T-helper 22 cell (primary cell): Measurements from ENCODE around the gene LY86.
"Not testable (repeated sequence)": the region's sequence is repeated elsewhere in the genome, so short reads cannot be mapped to it uniquely, and the experiment has no call there.

Experiments used
- DNase-seq: peaks from one replicate; pipeline ENCODE4 v3.0.0-alpha.2; 2020; ENCODE audit warnings: low read depth

Gene LY86

DNA sequence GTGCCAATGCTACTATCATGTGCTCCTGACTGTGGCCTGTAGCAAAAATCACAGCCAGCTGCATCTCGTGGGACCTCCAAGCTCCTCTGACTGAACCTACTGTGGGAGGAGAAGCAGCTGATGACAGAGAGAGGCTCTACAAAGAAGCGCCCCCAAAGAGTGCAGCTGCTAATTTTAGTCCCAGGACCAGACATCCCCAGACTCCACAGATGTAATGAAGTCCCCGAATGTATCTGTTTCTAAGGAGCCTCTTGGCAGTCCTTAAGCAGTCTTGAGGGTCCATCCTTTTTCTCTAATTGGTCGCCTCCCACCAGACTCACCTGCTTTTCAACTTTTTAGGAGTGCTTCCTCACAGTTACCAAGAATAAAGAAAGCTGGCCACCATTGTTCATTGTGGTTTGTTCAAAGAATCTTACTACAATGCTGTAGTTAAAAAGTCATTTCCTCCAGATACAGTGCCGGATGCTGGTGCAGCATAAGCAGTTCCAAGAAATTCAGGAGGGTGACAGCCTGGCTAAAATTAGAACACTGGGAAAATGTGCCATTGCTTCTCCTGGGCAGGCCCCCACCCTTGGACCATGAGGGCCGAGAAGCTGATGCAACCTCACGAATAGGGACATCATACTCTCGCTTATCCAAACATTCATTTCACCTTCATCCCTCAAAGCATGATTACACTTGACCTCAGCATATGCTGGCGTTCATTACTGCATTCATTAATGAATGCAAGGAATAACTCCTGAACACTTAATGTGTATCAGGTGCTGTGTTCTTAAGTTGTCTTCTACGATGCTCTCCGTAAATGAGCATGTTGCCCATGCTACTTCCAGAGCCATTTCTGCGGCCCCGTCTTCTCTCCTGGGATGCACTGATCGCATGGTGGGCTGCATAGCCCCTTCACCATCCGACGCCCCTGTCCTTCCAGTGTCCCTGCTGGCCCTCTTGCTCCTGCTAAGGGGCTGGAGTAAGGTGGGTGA, 66.4 kb downstream of the LY86 start:
- no peak for DNase-seq

DNA sequence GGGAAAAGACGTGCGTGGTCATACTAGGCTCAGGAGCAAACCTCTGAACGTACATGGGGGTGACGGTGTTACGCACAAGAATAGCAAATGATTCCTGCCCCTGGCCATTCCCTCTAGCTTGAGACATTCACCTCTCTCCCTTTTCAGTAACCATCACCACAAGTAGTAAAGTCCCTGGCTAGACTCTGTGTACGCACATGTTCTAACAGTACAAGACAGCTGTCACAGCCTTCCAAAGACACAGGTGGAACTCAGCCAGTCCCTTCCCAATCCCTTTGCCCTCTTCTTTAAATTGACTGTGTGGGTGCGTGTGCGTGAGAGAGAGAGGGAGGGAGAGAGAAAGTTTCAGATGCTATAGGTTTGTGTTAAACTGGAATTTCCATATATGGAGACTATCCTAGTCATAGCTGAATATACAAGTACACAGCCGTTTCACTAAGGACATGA, 67.3 kb downstream of the LY86 start:
- DNase-seq = no peak

DNA sequence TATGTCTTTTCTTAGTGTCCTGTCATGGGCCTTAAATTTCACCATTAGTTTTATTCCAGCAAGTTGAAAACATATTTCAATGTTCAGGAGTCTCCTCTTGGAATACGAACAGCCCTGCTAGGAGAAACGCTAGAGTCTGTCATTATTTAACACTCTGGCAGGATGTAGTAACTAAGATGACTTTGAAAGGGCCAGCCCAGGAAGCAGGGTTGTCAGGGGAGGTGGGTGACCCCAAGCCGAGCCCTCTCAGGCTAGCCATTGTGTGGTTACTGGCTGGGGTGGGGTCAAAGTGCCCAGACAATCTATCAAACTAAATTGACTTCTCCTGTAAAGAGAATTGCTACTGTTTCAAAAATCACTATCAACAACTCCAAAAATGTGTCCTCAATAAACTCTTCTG, 67.8 kb downstream of the LY86 start:
- no peak for DNase-seq

DNA sequence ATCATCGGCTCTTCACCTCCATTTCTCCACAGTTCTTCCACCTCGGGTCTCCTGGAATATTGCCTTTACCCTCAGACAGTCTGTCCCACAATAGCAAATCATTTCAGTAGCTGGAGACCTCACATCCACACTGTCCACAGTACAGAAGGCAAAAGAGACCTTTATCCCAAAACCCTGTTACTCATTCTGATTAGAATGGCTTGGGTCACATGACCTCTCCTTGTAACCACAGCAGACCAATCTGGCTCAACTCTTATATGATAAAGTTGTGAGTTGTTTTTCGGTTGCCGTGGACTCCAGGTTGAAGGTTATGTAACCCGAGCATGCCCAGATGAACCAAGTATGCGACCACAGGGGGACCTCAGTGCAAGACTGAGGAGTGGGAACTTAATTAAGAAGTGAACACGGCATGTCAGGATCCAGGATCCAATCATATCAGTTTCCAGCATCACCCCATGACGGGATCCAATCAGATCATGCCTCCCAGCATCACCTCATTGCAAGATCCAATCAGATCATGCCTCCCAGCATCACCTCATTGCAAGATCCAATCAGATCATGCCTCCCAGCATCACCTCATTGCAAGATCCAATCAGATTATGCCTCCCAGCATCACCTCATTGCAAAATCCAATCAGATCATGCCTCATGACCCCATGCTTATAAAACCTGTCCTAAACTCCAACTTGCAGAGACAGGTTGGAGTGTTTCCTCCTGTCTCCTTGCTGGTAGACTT, 68.7 kb downstream of the LY86 start:
- no peak for DNase-seq

DNA sequence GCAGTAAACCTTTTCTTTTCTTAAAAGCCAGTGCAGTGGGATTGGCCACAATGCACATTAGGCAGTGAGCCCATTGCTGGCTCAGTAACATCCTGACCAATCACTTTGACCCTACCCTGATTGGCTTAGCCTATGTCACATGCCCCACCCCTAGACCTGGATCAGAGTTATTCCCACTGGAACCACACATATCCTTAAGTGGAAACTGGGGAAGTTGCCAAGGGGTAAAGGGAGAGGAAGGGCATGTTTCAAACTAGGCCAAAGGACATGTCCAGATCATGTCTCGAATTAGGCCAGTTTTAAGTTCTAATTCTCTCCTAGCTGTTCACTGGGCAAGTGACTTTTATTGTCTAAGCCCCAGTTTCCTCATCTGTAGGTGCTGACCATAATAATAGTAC, 69.3 kb downstream of the LY86 start:
- DNase-seq = no peak

DNA sequence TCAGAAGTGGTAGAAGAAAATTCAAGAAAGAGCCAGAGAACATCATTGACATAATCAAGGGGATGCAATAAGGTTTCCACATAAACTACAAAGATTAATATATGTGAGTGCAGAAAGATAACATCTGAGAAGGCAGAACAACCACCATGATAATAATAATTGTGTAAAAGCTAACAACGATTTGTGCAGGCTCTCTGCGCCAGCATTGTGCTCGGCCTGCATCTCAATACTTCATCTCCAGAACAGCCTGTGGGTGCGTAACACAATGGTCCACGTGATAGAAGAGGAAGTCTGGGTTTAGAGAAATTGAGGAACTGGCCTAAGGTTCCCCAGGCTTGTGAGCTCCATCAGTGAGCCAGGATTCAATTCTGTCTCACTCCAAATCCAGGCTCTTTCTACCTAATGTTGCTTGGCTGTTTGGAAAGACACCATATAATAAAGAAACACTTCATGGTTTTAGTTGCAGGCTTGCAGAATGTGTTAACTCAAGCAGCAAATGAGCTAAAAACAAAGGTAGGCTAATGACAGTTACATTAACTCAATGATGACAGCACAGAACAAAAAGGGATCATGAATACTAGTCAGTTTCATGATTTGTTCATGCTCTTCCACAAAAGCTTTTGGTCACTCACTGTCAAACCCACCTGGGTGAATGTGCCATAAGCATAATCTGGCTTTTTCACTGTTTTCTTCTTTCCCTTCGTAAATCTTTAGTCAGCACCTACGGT, 71.2 kb downstream of the LY86 start:
- DNase-seq = no peak

DNA sequence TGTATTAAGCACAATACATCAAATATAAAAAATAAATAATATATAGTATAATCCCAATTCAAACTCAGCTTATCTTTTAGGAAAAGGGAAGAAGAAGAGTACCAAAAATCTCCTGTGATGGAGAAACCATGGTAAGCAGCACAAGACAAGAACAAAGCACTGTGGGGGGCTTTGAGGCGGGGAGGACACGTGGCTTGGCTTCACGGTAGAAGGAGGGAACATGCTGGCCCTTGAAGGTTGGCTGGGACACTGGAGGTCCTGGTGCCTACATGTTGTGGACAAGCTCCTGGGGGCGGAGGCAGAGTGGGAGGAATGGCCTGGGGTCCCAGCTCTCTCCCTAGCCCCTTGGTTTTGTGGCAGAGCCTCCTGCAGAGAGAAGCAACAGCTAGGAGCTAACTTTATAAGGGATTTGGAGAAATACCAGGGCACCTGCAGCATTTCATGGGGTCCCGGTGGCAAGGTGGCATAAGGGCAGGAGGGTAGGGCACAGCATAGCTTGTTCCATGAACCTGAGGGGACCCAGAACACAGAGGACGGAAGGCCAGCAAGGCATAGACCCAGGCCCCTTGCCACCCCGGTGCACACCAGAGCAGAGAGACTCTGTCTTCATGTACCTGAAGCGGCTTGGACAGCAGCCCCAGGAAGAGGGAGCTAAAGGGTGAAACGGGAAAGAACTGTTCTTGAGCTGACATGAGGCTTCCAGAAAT, 72.0 kb downstream of the LY86 start:
- no peak for DNase-seq

DNA sequence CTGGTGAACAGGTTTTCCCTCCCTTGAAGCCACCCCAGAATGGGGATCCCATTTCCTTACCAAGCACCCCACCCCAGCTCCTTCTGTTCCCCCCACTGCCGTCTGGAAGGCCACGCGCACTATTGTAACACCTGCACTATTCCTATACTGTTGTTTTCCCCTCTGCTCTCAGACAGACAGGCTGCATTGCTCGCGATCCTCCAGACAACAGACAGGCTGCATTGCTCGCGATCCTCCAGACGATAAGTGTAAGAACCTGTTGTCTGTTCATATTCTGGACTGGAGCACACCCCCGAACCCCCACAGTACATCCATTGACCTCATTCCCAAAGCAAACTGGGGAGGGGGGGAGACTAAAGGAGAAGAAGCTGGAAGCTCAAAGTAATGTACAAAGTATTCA, 72.7 kb downstream of the LY86 start:
- no peak for DNase-seq

DNA sequence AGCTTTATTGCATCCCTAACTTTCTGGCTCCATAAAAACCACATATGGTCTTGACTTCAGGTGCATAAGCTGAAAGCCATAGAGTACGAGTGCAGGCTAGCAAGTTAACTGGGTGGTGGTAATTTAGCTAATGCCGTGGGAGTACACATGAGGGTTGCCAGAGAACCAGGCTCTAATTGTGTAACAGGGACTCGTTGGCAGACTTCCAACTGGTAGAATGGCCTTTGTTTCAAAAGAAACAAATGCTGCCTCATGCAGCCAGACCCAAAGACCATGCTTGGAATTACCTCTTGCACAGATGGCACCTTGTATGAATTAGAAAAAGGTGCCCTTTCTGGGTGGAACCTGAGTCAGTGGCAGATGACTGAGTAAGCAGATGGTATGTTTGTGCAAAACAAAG, 73.2 kb downstream of the LY86 start:
- DNase-seq = no peak

DNA sequence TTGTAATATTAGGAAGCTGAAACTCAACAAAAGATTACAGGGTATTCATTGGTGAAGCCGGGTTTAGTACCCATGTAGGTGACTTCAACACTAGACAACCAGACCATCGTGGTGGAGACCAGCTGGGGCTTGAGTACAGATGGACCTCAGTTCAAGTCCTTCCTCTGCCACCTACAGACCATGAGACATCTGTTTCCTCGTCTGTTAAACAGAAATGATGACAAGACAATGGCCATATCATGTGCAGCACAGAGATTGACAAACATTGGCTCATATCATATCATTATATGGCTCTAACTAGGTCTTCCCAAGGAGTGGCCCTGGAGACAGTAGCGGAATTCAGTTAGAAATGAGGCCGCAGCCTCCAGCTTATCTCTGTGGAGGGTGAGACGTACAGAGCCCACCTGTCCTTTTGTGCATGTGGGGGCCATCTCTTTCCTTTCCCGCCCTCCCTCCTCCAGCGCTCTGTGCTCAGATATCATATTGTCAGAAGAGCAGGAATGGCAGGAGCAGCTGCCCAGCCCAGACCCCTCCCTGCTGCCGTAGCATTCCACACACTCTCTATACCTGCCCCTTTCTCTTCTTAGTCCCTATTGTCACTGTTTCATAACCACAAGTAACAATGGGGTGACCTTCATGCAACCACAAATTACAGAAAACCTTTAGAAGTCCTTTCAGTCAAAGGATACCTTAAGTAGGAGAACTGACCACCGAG, 75.1 kb downstream of the LY86 start:
- no peak for DNase-seq

DNA sequence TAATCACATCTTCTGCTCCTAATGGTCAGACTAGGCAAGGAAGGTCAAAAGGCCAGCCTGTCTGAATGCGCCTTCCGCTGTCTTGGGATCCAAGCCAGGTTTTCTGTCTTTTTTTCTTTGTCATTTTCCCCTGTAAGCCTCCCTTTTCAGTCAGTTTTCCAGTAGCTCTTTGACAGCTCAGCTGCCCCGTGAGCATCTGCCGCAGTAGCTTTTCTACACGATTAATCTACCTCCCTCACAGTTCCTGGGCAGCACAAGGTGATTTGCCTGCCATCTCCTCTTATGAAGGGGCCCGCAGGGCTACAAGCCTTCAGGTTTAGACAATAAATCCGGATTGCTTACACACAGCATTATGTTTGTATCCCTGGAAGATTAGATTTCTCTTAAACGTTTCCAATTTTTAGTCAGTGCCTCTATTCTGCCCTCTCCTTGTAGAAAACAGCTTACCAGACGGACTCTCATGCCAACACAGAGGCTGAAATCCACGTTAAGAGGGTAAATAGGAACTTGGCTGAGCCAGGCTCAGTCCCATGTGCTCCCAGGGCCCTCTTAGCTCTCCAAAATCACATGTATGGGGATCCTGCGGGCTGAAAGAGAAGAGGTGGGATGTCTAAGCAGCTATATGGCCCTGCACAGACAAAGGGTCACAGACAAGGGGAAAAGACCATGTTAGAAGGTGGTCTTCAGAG, 77.2 kb downstream of the LY86 start:
- no peak for DNase-seq

DNA sequence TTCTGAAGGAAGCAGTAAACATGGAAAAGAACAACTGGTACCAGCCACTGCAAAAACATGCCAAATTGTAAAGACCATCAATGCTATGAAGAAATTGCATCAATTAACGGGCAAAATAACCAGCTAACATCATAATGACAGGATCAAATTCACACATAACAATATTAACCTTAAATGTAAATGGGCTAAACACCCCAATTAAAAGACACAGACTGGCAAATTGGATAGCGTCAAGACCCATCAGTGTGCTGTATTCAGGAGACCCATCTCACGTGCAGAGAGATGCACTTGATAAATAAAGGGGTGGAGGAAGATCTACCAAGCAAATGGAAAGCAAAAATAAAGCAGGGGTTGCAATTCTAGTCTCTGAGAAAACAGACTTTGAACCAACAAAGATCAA, 81.6 kb downstream of the LY86 start:
- DNase-seq = not testable (repeated sequence)

DNA sequence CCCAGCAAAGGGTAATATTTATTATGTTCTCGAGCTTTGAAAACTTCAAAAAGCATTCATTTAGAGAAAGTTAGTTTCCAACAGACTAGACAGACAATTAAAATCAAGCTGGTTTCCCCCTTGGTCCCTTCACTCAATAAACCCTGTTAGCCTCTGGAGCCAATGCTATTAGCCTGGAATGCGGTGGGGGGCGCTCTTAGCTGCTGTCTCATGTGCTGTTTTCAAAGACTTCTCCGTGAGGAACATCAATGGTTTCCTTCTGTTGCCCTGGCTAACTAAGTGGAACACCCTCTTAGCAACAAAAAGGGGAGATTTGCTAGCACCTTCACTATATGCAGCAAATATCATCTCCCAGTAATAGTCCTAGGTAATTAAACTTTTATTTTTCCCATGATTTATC, 86.4 kb downstream of the LY86 start:
- no peak for DNase-seq

DNA sequence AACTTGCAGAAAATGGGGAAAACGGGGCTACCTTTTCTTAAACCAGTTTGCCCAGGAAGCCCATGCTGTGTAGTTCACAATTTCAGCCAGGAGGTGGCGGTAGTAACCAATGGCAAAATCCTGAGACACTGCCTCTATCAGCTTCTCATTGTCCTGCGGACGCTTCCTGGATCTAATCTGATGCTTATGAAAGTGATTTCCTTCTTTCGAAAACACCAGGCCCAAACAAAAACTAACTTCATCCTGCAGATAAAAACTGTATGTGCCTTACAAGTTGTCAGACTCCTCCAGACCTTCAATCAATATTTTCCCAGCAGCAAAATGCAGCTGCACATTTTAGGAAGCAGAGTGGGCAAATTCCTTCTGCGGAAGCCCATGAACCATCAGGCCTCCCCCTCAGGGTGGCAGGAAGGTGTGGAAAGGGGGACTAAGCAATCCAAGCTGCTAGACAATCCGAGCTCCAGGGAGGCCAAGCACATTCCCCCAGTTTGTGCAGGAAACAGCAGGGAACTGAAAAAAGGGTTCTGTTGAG, 88.5 kb downstream of the LY86 start:
- no peak for DNase-seq

DNA sequence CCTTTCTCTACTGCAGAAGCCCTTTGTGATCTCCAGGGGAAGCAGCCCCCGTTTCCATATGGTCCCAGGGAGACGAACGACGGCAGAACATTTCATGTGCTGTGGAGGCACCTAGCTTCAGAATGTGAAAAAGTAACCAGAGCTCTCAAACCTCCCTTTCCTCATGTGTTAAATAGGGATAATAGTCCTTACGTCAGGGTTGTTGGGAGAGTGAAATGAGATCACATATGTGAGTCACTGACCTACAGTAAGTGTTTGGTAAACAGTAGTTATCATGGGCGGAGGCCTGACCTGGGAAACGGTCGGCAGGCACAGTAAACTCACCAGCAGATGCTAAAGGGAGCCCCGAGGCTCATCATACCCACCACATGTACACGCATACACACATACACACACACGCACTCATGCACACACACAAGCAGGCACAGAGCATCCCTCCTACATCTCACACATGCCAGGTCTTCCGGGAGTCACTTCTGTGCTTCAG, 89.7 kb downstream of the LY86 start:
- DNase-seq = no peak

DNA sequence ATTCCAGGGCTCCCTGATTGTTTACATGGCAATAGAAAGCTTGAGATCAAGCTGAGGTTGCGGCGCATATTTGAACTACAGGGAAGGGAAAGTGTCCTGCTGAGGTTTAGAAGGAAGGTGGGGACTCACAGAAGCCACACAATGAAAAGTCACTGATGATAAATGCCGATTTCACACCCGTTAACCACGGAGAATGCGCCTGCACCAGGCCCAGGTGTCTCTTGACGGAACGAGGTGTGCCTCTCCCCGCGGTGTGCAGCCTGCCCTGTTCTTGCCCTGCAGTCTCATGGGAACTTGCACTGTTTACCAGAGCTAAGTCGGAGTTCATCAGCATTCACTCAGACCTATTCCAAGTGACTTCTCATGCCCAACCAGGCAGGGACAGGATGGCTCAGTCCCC, 90.3 kb downstream of the LY86 start:
- no peak for DNase-seq

DNA sequence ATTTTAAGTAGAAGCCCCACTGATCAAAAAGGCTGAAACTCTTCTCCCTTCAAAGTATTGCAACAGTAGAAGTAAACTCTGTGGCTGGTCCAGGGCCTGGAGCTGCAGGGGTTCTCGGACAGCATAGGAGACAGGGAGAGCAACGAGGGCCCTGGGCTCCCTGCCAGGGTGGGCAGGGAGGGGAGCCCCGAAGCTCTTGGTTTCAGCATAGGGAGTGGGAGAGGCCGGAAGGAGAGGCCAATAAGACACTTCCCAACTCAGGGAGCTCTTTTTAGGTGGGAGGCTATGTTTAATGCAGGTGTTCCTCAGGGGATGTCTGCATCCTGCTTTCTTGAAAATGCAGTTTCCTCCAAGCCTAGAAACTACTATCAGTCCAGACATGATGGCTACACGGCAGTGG, 91.1 kb downstream of the LY86 start:
- no peak for DNase-seq

DNA sequence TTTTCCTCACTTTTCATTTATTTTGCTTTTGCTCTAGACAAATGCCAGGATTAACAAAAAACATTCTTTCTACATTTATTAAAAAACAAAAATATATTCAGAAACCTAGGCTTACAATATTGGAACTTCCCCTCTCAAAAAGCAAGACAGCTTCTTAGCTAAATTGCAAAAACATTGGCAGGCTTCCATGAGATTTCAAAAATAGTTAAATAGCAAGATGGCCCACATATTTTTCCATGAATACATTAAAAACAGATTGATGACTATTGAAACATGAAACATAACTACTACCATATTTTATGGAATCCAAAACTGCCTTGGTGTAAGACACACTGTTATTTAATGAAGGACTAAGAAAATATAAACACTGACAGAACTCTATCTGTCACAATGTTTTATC, 92.0 kb downstream of the LY86 start:
- no peak for DNase-seq

DNA sequence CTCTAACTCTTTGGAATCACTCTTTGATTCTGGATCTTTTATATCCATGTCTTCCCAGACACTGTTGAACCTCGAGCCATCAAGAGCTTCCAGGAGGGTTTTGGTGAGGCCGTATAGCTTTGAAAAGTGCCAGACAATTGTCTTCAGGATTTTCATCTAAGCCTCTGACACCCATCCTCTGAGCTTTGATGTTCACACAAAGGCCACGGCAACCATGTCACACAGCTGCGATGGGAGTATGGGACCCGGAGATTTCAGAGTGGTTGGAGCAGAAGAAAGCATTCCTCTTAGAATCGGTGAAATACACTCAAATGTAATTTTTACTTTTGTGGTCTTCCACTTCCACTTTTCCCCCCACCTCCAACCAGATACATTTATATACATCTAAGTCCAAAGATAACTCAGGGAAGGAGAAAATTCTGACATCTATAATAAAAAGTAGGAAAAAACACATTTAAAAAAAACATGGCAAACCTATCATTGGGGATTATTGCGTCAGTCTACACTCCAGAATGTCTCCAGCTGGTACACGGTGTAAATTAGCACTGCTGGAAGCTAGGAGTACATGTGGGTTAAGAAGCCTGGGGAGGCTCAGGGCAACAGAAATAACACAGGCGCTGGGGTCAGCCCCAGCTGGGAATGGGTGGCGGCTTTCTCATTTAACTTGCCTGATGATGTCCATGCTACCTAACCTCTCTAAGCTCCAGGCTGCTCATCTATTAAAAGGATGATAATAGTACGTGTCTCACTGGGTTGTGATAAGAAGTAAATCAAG, 92.7 kb downstream of the LY86 start:
- DNase-seq = no peak
